Dendritic cell treated with granulocyte-macrophage colony-stimulating factor and Interleukin-4, amounts not matched to agents 40 ng/mL and 50 ng/mL, for 4 days (primary cell): ENCODE results near the gene ST6GALNAC3.

Experiments used
- H3K27ac Mint-ChIP-seq: one replicate; pipeline ENCODE4 v1.8.0; 2022; ENCODE audit warnings: mild to moderate bottlenecking, mixed read lengths
- H3K27me3 Mint-ChIP-seq: one replicate; pipeline ENCODE4 v1.8.0; 2022; ENCODE audit warnings: mild to moderate bottlenecking, mixed read lengths
- H3K36me3 Mint-ChIP-seq: one replicate; pipeline ENCODE4 v1.8.0; 2022; ENCODE audit warnings: low read depth, mixed read lengths
- H3K4me1 Mint-ChIP-seq: one replicate; pipeline ENCODE4 v1.8.0; 2022; ENCODE audit warnings: low read depth, mixed read lengths
- H3K4me3 Mint-ChIP-seq: one replicate; pipeline ENCODE4 v1.8.0; 2022; ENCODE audit warnings: mild to moderate bottlenecking, moderate library complexity, mixed read lengths
- H3K9me3 Mint-ChIP-seq: one replicate; pipeline ENCODE4 v1.8.0; 2022; ENCODE audit warnings: mixed read lengths
- intact Hi-C: fragments of 100-400 bp; cut with micrococcal nuclease; formaldehyde crosslinking; loops from one replicate; pipeline ENCODE4 v1.15.0; 2022

The ST6GALNAC3 gene

DNA sequence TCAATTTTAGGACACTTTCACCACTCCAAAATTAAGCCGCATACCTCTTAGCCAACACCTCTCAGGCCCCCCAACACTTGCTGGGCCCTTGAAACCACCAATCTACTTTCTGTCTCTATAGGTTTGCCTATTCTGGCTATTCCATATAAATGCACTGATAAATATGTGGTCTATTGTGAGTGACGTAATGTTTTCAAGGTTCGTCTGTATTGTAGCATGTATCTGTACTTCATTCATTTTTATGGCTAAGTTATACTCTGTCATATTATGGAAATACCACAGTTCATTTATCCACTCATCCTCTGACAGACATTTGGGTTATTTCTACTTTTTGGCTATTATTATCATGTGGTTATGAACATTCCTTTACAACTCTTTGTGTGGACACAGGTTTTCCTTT lies 432.8 kb downstream of the ST6GALNAC3 start:
- Mint-ChIP-seq H3K4me3 (no peak overlapping the region), H3K4me1 (no peaks in the 10 kb centered on the region), H3K36me3 (no peaks in the 10 kb centered on the region), H3K27ac (no peak overlapping the region), H3K9me3 (no peaks in the 10 kb centered on the region), H3K27me3 (no peaks in the 10 kb centered on the region)
- intact Hi-C loops = no loop called here

DNA sequence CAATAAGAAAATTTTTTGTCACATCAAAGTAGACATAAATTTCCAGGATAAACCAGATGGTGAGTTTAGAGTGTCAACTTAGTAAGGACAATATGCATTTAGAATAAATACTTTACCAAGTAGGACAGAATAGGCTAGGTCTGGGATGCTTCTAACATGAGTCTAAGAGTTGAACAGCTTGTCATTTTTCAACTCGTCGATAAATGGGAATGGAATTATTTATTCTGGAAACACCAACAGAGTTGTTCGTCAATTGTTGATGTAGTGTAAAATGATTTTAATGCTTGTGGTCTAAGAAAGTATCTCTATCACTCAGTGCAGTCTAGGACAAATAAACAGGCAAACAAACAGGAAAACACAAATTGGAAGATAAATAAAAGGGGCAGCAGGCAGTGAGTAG lies 434.3 kb downstream of the ST6GALNAC3 start:
- no peaks in the 10 kb centered on the region for H3K27me3 Mint-ChIP-seq
- no peak overlapping the region for H3K4me3 Mint-ChIP-seq
- no peaks in the 10 kb centered on the region for H3K4me1 Mint-ChIP-seq
- no peaks in the 10 kb centered on the region for H3K9me3 Mint-ChIP-seq
- intact Hi-C loops = no loop called here
- no peaks in the 10 kb centered on the region for H3K36me3 Mint-ChIP-seq
- H3K27ac Mint-ChIP-seq = no peak overlapping the region

DNA sequence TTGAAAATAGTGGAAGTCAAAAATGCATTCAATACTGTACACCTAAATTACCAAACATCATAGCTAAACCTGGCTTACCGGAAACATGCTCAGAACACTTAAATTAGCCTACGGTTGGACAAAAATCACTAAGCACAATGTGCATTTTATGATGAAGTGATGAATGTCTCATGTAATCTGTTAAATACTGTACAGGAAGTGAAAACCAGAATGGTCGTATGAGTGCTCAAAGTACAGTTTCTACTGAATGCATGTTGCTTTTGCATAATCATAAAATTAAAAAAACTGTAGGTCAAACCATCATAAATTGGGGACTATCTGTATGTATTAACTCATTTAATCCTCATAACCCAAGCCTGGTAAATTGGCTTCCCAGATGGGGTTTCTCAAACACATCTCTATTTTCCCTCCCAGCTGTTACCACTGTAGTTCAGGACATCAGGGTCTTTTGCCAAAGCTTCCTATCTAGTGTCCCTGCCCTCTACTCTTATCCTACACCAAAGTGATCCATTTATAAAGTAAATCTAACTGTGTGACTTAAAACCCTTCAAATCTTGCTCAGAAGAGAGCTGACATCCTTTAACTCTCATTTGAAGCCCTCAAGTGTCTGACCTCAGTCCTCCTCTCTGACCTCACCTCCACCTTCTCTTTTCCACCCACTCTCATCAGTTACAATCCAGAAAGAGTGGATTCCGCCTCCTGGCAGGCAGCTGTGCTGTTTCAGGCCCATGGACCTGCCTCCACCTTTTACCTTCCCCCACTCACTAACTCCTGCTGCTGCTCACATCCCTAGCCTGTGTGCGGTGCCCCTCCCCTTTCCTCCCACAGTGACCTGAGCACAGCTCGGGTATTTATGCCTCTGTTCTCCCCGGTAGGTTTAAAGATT lies 436.4 kb downstream of the ST6GALNAC3 start:
- no peaks in the 10 kb centered on the region for H3K36me3 Mint-ChIP-seq
- H3K9me3 Mint-ChIP-seq = no peaks in the 10 kb centered on the region
- no peak overlapping the region for H3K4me3 Mint-ChIP-seq
- intact Hi-C loops = no loop called here
- no peak overlapping the region for H3K27ac Mint-ChIP-seq
- no peaks in the 10 kb centered on the region for H3K4me1 Mint-ChIP-seq
- H3K27me3 Mint-ChIP-seq = no peaks in the 10 kb centered on the region

DNA sequence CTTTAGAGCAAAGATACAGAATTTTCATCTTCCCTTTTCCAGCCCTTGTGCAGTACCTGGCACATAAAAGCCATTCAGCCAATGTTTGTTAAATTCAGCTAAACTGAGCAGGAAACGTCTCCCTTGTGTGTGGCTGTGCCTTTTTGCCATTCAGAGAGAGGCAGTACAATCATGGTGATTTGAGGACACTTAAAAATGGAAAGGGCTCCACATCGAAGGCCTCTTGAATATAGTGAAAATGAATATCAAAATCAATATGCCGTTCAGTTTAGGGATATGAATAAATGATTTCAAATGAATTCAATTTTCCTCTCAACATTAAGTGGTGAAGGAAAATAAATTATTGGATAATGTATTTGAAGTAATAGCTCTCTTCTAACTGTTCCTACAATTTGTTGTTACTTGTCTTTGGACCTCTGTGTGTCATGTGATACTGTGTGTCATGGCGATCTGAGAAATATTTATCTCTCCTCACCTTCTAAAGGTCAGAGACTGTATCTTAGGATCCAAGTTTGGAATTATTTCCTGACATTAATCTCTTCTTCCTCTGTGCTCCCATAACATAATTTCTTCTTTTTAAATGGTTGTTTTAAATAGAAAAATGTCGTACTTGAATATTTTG lies 437.1 kb downstream of the ST6GALNAC3 start:
- H3K27ac Mint-ChIP-seq = no peak overlapping the region
- no peaks in the 10 kb centered on the region for H3K36me3 Mint-ChIP-seq
- no peaks in the 10 kb centered on the region for H3K27me3 Mint-ChIP-seq
- no peaks in the 10 kb centered on the region for H3K9me3 Mint-ChIP-seq
- H3K4me1 Mint-ChIP-seq = no peaks in the 10 kb centered on the region
- no peak overlapping the region for H3K4me3 Mint-ChIP-seq
- intact Hi-C loops = no loop called here

DNA sequence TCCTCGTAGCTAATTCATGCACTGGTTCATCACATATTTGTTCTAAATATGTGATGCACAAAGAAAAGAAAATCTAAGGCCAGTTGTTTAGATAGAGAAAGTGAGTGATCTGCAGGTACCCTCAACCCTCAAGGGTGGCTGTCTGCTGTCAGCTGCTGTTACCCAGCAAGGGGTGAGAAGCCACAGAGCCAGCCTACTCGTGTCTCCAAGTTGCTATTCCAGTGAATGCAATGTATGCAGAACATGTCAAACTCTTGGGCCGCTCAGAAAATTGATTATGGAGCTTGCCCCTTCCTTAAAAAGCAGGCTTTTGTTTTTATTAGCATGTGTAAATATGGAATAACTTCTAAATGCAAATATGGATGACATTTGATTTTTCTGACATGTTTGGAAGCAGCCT lies 456.4 kb downstream of the ST6GALNAC3 start:
- no peak overlapping the region for H3K4me3 Mint-ChIP-seq
- intact Hi-C loops = no loop called here
- H3K36me3 Mint-ChIP-seq = no peaks in the 10 kb centered on the region
- H3K4me1 Mint-ChIP-seq = no peaks in the 10 kb centered on the region
- H3K9me3 Mint-ChIP-seq = no peaks in the 10 kb centered on the region
- no peak overlapping the region for H3K27ac Mint-ChIP-seq
- H3K27me3 Mint-ChIP-seq = no peaks in the 10 kb centered on the region

DNA sequence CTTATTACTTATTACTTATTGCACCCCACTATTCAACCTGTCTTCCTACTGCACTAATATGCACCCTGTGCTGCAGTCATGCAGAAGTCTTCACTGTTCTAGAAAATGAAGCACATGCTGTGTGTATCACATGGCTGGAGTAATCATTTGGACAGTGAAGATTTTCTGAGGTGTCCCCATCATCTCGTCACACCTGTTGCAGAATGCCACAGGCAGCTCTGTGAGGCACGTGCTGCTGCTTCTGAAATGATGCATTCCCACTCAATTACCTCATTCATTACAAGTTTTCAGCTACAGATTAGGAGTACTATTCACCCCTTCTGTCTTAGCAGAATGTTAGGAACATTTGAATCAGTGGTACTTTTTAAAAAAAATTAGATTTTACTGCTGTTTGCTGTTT lies 467.1 kb downstream of the ST6GALNAC3 start:
- intact Hi-C loops = no loop called here
- no peaks in the 10 kb centered on the region for H3K27me3 Mint-ChIP-seq
- no peaks in the 10 kb centered on the region for H3K36me3 Mint-ChIP-seq
- no peak overlapping the region for H3K27ac Mint-ChIP-seq
- H3K4me3 Mint-ChIP-seq = no peak overlapping the region
- peaks cover 13% of the 10 kb centered on the region for H3K9me3 Mint-ChIP-seq
- H3K4me1 Mint-ChIP-seq = no peaks in the 10 kb centered on the region

DNA sequence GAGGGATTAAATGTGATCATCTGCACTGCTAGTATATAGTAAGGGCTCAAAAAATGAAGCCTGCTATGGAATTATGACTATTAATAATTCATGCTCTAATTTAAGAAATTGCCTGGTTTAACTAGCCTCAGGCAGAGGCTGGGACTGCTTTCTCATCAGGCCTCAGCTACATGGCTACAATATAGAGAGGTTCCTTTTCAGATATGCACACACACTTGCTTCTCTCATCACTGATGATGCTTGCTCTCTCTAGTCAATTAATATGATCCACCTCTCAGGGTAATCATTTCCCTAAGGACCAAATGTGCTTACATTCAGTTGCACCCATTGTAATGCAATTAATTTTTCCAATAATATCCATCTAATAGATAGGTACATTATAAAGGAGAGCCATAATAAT lies 467.8 kb downstream of the ST6GALNAC3 start:
- intact Hi-C loops = no loop called here

DNA sequence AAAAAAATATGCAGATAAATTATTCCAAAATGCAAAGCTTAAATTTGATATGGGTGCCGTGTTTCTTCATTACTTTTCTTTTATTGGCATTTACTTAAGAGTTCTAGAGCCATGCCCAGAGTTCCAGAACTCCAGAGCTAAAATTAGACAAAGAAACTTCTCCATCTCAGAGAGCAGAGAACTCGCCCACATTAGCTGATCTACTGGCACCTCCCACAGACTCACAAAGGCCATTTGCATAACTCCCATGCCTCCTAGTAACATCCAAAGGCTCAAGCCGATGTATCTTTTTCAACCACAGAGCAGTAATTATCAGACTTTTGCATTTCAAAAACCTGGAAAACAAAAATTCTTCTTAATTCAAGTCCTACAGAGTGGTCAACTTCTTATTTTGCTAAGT lies 468.9 kb downstream of the ST6GALNAC3 start:
- no peak overlapping the region for H3K27ac Mint-ChIP-seq
- intact Hi-C loops = no loop called here

More for the DNA sequence above, 467.8 kb downstream of the ST6GALNAC3 start:
- H3K27ac Mint-ChIP-seq = no peak overlapping the region
- H3K27me3 Mint-ChIP-seq = no peaks in the 10 kb centered on the region
- peaks cover 6% of the 10 kb centered on the region for H3K9me3 Mint-ChIP-seq
- no peaks in the 10 kb centered on the region for H3K4me1 Mint-ChIP-seq
- no peaks in the 10 kb centered on the region for H3K36me3 Mint-ChIP-seq
- H3K4me3 Mint-ChIP-seq = no peak overlapping the region

DNA sequence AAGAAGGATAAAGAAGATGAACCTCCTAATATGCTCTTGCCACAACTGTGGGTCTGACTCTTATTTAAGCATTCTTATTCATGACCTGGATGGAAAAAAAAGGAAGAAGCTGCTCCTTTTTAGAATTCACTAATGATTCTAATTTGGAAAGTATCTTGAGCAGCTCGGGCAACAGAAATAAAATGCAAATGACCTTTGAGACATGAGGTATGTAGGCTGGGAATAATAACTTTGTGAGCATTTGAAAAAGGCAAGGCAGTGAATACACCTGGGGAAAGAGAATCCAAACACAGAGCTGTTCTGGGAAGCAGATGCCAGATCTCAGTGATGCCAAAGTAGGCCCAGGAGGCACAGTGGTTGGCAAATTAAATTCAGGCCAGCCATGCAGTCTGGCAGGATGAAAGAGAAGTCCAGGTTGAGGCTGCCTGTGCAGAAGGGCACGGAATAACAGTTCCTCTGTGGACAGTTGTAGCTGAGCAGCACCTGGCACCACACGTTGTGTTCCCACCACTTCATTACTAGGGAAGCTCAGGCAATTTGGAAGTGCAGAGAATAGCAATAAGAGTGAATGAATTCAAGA lies 471.9 kb downstream of the ST6GALNAC3 start:
- Mint-ChIP-seq H3K9me3 (no peaks in the 10 kb centered on the region), H3K4me3 (no peak overlapping the region), H3K4me1 (no peaks in the 10 kb centered on the region), H3K27me3 (no peaks in the 10 kb centered on the region), H3K36me3 (no peaks in the 10 kb centered on the region), H3K27ac (no peak overlapping the region)
- intact Hi-C loops = no loop called here

More for the DNA sequence above, 468.9 kb downstream of the ST6GALNAC3 start:
- Mint-ChIP-seq H3K36me3 (no peaks in the 10 kb centered on the region), H3K9me3 (no peaks in the 10 kb centered on the region), H3K27me3 (no peaks in the 10 kb centered on the region), H3K4me3 (no peak overlapping the region), H3K4me1 (no peaks in the 10 kb centered on the region)

DNA sequence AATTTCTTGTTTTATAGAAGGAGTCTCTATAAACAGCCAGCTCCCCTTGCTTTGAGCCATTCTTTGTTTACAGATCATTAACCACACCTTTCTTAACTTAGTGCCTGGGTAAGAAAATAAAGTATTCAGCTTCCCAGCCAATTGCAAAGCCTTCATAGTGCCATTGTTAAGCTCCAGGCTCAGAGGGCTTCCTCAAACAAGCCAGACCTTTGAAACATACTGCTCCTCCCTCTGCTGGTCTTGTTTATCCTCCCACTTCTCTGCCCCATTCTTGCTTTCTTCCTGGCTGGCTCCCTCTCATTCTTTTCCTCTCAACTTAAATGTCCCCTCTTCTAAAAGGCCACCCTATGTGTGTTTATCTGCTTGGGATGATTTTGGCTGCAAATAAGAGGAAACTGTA lies 473.4 kb downstream of the ST6GALNAC3 start:
- intact Hi-C loops = no loop called here
- Mint-ChIP-seq H3K4me1 (no peaks in the 10 kb centered on the region), H3K27me3 (no peaks in the 10 kb centered on the region), H3K36me3 (no peaks in the 10 kb centered on the region), H3K9me3 (no peaks in the 10 kb centered on the region), H3K4me3 (no peak overlapping the region), H3K27ac (no peak overlapping the region)

DNA sequence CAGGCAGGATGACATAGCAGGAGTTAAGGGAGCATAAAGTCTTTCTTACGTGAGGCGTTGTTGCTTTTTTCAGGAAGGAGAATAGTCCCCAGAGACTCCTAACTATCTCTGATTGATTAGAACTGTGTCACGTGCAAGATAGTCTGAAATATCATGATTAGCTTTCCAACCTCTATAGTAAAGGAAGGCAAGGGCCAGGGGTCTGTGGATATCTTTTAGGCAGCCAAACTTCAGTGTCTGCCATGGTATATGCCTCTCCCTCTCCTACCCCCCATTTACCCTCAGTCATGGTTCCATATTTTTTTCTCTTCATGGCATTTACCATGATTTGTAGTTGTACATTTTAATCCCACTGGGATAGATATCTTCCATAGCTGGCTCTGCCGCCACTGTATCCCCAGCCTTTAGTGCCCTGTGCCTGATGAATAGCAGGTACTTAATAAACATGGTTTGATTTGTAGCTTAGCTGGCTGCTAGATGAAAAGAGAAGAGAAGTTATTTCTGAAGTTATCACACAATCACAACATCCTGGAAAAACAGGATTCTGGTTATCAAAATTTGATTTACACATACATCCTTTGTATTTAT lies 474.1 kb downstream of the ST6GALNAC3 start:
- H3K36me3 Mint-ChIP-seq = no peaks in the 10 kb centered on the region
- no peaks in the 10 kb centered on the region for H3K27me3 Mint-ChIP-seq
- intact Hi-C loops = no loop called here
- no peaks in the 10 kb centered on the region for H3K4me1 Mint-ChIP-seq
- no peaks in the 10 kb centered on the region for H3K9me3 Mint-ChIP-seq
- H3K27ac Mint-ChIP-seq = no peak overlapping the region
- H3K4me3 Mint-ChIP-seq = no peak overlapping the region

DNA sequence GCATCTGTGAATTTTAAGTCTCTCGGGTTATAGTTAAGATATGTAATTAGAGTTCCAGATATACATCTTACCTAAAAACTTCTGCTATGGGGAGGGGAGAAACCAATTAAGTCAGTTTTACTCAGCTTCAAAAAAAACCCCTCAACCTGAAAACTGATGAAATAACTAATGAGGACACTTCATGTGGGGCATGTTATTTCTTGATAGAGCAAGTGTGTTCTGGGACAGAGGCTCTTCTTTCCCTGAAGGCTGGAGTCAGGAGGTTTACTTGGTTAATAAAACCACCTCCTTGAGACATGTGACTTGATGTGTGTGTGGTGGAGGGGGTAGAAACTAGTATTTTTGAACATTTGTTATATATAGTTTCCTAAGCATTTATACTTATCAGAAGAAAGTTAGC lies 479.7 kb downstream of the ST6GALNAC3 start:
- no peaks in the 10 kb centered on the region for H3K27me3 Mint-ChIP-seq
- no peaks in the 10 kb centered on the region for H3K9me3 Mint-ChIP-seq
- H3K36me3 Mint-ChIP-seq = no peaks in the 10 kb centered on the region
- no peak overlapping the region for H3K27ac Mint-ChIP-seq
- H3K4me1 Mint-ChIP-seq = no peaks in the 10 kb centered on the region
- H3K4me3 Mint-ChIP-seq = no peak overlapping the region
- intact Hi-C loops = no loop called here

DNA sequence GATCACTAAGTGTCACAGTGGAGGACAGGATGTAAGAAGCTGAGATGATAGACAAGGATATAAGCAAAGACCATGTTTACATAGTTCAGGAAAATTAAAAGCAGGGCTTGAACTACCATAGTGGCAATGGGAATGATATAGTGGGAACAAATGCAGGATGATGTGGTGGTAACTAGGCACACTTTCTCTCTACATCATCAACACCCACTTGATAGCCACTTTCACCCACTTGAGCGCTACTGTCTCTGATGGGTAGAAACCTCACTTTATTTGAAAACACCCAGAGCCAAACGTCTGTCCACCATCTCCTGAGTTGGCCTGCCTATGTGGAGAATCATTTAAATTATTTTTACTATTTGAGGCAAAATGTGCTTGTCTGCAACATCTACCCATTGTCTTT lies 487.7 kb downstream of the ST6GALNAC3 start:
- intact Hi-C loops = no loop called here
- H3K4me3 Mint-ChIP-seq = no peak overlapping the region
- no peaks in the 10 kb centered on the region for H3K36me3 Mint-ChIP-seq
- H3K9me3 Mint-ChIP-seq = peaks cover 9% of the 10 kb centered on the region
- no peaks in the 10 kb centered on the region for H3K4me1 Mint-ChIP-seq
- H3K27me3 Mint-ChIP-seq = no peaks in the 10 kb centered on the region
- no peak overlapping the region for H3K27ac Mint-ChIP-seq

DNA sequence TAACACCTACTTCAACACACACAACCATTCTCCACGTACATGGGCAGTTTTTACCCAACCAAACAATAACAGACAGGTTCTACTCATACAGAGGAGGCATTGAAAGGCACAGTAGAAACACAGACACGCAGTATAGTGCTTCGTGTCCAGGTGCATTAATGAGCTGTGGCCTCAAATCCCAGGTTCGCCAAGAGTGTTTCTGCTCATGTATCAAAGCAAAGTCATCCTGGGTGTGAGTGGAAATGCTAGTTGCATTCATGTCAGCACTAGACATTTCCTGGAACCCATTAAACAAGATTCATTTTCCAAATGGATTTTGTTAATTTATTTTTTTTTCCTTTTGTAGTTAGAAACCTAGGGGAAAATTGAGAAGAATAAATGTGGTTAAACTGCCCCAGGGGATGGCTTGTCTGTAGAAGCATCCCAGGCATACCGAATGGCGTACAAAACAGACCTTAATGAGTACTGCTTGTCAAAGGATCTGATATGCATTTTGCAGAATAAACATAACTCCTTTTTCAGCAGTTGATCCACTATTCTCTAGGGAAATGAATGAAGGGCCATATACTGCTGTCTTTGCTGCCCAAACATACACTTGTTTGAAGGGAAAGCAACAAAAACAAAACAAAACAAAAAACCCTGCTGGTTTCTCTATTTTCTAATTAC lies 494.2 kb downstream of the ST6GALNAC3 start:
- Mint-ChIP-seq H3K27ac (no peak overlapping the region), H3K27me3 (no peaks in the 10 kb centered on the region), H3K36me3 (no peaks in the 10 kb centered on the region), H3K9me3 (peaks cover 9% of the 10 kb centered on the region), H3K4me3 (no peak overlapping the region), H3K4me1 (no peaks in the 10 kb centered on the region)
- intact Hi-C loops = no loop called here
